PC-9 (cell line): ENCODE results near the gene FAIM.
"Not testable (repeated sequence)": the region's sequence is repeated elsewhere in the genome, so short reads cannot be mapped to it uniquely, and the experiment has no call there.

Source experiments
- EZH2 ChIP-seq: fragments of 200-600 bp; sonication (generic); IDR thresholded peaks from 2 replicates; pipeline ENCODE4 v1.8.0; 2017; ENCODE audit warnings: antibody characterized with exemption, low read depth
- TF ChIP-seq, protein P1 (sequence below): fragments of 200-600 bp; sonication (generic); conservative IDR thresholded peaks from 2 replicates; pipeline ENCODE4 v1.6.1; 2017; ENCODE audit warnings: mixed run types, antibody characterized with exemption, mild to moderate bottlenecking, moderate library complexity

DNA sequence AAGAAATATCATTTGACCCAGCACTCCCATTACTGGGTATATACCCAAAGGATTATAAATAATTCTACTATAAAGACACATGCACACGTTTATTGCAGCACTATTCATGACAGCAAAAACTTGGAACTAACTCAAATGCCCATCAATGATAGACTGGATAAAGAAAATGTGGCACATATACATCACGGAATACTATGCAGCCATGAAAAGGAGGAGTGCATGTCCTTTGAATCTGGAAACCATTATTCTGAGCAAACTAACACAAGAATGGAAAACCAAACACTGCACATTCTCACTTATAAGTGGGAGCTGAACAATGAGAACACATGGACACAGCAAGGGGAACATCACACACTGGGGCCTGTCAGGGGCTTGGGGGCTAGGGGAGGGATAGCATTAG is 42.3 kb upstream of the FAIM start:
- TF ChIP-seq, protein P1, sequence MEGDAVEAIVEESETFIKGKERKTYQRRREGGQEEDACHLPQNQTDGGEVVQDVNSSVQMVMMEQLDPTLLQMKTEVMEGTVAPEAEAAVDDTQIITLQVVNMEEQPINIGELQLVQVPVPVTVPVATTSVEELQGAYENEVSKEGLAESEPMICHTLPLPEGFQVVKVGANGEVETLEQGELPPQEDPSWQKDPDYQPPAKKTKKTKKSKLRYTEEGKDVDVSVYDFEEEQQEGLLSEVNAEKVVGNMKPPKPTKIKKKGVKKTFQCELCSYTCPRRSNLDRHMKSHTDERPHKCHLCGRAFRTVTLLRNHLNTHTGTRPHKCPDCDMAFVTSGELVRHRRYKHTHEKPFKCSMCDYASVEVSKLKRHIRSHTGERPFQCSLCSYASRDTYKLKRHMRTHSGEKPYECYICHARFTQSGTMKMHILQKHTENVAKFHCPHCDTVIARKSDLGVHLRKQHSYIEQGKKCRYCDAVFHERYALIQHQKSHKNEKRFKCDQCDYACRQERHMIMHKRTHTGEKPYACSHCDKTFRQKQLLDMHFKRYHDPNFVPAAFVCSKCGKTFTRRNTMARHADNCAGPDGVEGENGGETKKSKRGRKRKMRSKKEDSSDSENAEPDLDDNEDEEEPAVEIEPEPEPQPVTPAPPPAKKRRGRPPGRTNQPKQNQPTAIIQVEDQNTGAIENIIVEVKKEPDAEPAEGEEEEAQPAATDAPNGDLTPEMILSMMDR: not testable (repeated sequence)
- TF ChIP-seq EZH2: not testable (repeated sequence)
